GM18519 (cell line): ENCODE measurements around the gene SPTSSB.
A peak's percentile ranks its signal among the peaks of the same experiment; 100 is the strongest.

Experiments used
- ATAC-seq: cut with Tn5 transposase; IDR thresholded peaks from one replicate; pipeline ENCODE4 v1.9.1; 2021; ENCODE audit warnings: mild to moderate bottlenecking, moderate library complexity; ENCODE audit not compliant: unreplicated experiment, low FRiP score

The SPTSSB gene

DNA sequence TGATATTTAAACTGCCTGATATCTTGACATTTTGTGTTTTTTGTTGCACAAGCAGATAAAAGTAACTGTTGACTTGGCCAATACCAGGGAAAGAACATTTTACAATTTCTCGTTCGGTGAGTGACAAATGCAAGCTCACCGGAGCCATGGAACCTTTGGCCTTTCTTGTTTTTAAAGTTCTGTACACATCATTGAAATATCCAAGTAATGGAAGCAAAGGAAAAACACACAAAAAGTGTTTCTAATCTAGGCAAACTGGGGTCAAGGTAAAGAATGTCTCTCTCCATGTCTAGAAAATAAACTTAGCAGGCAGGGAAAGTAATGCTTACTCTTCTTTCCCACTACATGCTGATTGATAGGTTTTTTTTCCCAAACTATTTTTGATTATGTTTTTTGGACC, 27.8 kb downstream of the SPTSSB start:
- ATAC-seq: no peak

GRCh38 chr3:161342629-161343028, 28.7 kb downstream of the SPTSSB start:
- ATAC-seq: no peak

GRCh38 chr3:161339517-161340500, 31.5 kb downstream of the SPTSSB start:
- ATAC-seq: no peak

DNA sequence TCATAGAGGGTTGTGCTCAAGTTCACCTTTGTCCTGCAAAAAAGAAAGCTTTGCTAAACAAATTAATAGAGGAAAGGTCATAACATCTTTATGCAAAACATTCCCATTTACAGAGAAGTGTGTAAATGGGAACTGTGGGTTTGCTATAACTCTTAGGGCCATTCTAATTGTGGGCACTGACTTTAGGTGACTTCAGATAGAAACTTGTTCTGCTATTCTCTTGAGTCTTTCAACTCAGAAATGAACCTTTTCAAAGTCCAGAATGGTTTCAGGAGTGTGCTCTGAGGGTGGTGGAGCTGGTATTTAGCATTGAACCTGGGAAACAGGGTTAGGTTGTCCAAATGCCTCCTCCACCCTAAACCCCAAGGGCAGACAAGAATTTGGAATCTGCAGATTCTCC, 34.0 kb downstream of the SPTSSB start:
- ATAC-seq: no peak

GRCh38 chr3:161336661-161337060, 34.7 kb downstream of the SPTSSB start:
- ATAC-seq: peak; percentile 45

- ATAC-seq: no peak
These were observed 37.6 kb downstream of the SPTSSB start for GRCh38 chr3:161333696-161334095.

GRCh38 chr3:161332792-161333191, 38.5 kb downstream of the SPTSSB start:
- ATAC-seq: no peak

GRCh38 chr3:161325059-161325458, 46.3 kb downstream of the SPTSSB start:
- no peak for ATAC-seq

DNA sequence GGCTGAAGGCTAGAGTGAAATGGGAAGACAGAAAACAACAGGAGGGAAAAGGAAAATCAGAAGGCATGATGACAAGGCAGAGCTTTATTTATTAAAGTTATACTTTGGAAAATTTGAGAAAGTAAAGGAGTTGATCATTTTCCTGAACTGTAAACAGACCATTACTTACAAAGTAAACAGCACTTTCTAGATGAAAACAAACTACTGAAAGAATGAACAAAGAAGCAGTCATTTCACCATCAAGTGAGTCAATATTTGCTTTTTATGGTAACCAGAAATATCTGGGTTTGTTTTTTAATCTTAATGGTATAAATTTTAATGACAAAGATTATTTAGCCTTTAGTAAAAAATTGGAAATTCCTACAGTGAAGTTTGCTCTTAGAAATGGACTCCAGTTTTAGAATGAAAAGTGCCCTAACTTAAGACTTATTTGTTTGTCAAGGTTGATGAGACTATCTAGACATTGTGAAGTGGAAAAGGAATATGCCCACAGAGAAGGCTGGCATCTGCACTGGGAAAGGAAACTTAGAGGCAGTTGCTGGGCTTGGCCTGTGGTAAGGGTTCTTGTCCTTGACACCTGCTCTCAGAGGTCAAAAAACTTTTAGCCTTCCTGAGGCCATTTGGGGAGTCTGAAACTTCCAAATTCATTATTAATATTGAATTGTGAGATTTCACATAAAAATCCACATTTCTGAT, 47.2 kb downstream of the SPTSSB start:
- ATAC-seq: no peak

GRCh38 chr3:161322781-161323568, 48.3 kb downstream of the SPTSSB start:
- no peak for ATAC-seq

- ATAC-seq: no peak
These were observed 50.5 kb downstream of the SPTSSB start for GRCh38 chr3:161320837-161321236.

GRCh38 chr3:161319867-161320266, 51.5 kb downstream of the SPTSSB start:
- no peak for ATAC-seq

DNA sequence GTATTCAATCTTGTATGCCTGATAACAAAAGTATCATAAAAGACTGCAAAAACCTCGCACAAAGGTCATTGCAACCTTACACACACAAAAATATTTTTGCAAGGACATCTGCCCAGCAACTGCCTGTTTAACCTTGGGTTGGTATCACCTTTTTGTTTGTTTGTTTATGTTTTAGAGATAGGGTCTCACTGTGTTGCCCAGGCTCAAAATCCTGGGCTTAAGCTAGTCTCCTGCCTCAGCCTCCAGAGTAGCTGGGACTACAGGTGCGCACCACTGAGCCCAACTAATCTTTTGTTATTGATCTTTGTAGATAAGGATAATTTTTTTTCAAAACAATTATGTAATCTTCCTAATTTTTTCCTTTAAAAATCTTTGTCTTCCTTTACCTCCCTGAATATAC, 54.2 kb downstream of the SPTSSB start:
- ATAC-seq: no peak

- no peak for ATAC-seq
These were observed 55.2 kb downstream of the SPTSSB start for GRCh38 chr3:161316006-161316689.

- peak; percentile 59 for ATAC-seq
These were observed 56.4 kb downstream of the SPTSSB start for GRCh38 chr3:161314836-161315395.

GRCh38 chr3:161310649-161311423, 60.5 kb downstream of the SPTSSB start:
- ATAC-seq: peak; percentile 58

DNA sequence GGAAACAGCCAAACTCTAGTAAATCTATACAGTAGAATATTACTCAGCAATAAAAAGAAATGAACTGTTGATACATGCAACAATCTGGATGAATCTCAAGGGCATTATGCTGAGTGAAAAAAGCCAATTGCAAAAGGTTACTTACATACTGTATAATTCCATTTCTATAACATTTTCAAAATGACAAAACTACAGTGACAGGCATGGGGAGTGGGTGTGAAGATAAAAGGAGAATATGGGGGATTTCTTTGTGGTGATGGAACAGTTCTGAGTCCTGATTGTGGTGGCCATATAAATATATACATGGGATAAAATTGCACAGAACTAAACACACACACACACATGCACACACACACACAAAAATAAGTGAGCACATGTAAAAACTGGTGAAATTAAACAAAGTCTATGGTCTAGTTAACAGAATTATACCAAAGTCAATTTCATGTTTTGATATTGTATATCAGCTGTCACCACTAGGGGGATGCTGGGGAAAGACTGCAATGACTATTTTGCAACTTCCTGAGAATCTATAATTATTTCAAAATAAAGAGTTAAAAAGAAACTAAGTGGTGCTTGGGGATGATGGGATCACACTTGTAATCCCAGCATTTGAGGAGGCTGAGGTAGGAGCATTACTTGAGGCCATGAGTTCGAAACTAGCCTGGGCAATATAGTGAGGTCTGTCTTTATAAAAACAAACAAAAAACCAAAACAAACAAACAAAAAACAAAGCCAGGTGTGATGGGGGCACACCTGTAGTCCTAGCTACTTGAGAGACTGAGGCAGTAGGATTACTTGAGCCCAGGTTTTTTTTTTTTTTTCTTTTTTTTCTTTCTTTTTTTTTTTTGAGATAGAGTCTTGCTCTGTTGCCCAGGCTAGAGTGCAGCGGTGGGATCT, 66.0 kb downstream of the SPTSSB start:
- no peak for ATAC-seq

GRCh38 chr3:161296814-161297213, 74.5 kb downstream of the SPTSSB start:
- no peak for ATAC-seq
